ENCODE data around the gene RBAK. TPM values are rescaled to one million over a fixed set of nuclear protein-coding genes. Genes with fewer than 3 reads are reported as not detected.

The RBAK gene
- total and polyA plus RNA-seq, 2 of the 4 experiments (the other 2 are of a cell fraction): 2.8 to 8.1 TPM

DNA sequence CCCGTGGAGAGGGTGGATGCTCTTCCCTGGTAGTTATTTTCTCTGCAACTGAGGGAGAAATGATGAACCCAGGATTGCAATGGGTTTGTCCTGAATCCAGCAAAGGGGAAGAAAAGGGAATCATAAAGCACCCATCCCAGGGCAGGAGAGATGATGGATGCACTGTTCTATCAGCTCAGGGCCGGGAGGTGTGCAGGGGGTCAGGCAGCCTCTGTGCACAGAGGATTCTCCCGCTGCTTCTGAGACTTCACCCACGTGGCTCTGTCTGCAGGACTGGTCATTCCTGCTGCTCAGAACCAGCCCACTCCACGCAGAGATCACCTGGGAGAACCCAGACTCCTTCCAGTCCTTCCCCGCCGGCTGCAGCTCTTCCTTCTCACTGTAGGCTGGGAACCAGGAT is 70.7 kb downstream of the RBAK start:
- WGBS, 2 experiments (ENCODE audit: extremely low coverage in 2 of 2, insufficient read length in 1 of 2): 18% methylated on average over 4 of the region's 7 CpGs; no CpG with 5 or more reads in 1 of the 2 experiments
- Histone ChIP-seq H2AK9ac (replicated peaks; ENCODE audit: low read depth, low read length, poor library complexity) (no peak overlapping the region), H3K27ac (ENCODE audit: insufficient read depth, low read length) (no peak overlapping the region), H3K56ac (ENCODE audit: extremely low read depth, insufficient read depth, low read length) (no peak overlapping the region), H2AFZ (replicated peaks; ENCODE audit: low read length, poor library complexity) (peak overlapping the region; percentile 41), H3K23ac (ENCODE audit: low read depth, low read length) (no peak overlapping the region), H3K14ac (replicated peaks; ENCODE audit: low read depth, low read length) (no peak overlapping the region), H3K4me3 (ENCODE audit: insufficient read depth, low read depth, low read length) (no peak overlapping the region), H3K9me1 (ENCODE audit: insufficient read depth, low read length) (no peaks in the 10 kb centered on the region), H2BK120ac (ENCODE audit: low read depth, low read length) (no peak overlapping the region), H2AK5ac (ENCODE audit: low read depth, low read length) (no peak overlapping the region), H3K4me2 (ENCODE audit: low read depth, low read length) (no peak overlapping the region), H2BK20ac (ENCODE audit: low read depth, low read length) (no peak overlapping the region), H3K9me3 (ENCODE audit: control insufficient read depth, insufficient read depth, low read length) (no peaks in the 10 kb centered on the region), H2BK5ac (ENCODE audit: low read depth, low read length, poor library complexity, severe bottlenecking) (no peak overlapping the region), H3K79me1 (ENCODE audit: low read depth in 1 of 2, low read length in 2 of 2) (no peaks in the 10 kb centered on the region), H3K27me3 (ENCODE audit: control insufficient read depth, insufficient read depth, low read length) (peaks cover 7% of the 10 kb centered on the region; the same call in 1 of the 2 replicates), H3K36me3 (ENCODE audit: control insufficient read depth, insufficient read depth, low read length) (no peaks in the 10 kb centered on the region), H2BK15ac (ENCODE audit: low read depth, low read length) (no peak overlapping the region), H4K5ac (ENCODE audit: low read depth, low read length) (no peak overlapping the region), H3K9ac (ENCODE audit: low read depth, low read length) (no peak overlapping the region), H3K4me1 (ENCODE audit: control insufficient read depth, insufficient read depth, low read length) (no peaks in the 10 kb centered on the region), H4K20me1 (ENCODE audit: insufficient read depth, low read length) (no peaks in the 10 kb centered on the region), H4K91ac (ENCODE audit: insufficient read depth, low read depth, low read length) (no peak overlapping the region), H4K8ac (ENCODE audit: low read depth in 2 of 2, low read length in 2 of 2) (no peak overlapping the region), H3K18ac (ENCODE audit: low read depth, low read length) (no peak overlapping the region), H3K4ac (ENCODE audit: low read depth, low read length) (no peak overlapping the region)
- no peak for TF ChIP-seq MAFK (IDR thresholded peaks at IDR 0.05; ENCODE audit: low read depth, low read length)
- in situ Hi-C loops (cut with MboI; ENCODE audit: low sequenced_read_pairs): no loop called here
- no TSS peak for BruUV-seq (replicated peaks)
- no peak for DNase-seq
- CTCF ChIA-PET: no interaction called here
- dilution Hi-C loops (cut with HindIII; ENCODE audit: low sequenced_read_pairs, unreplicated experiment): no loop called here
- no peak for ATAC-seq (ENCODE audit: low read depth)
- POLR2A ChIA-PET (ENCODE audit: unreplicated experiment): no interaction called here
- intact Hi-C loops (cut with micrococcal nuclease): no loop called here

All from IMR-90 (cell line).